Measurements from ENCODE around the gene IL12A. TPM values are rescaled to one million over a fixed set of nuclear protein-coding genes. Genes with fewer than 3 reads are reported as not detected.

The IL12A gene
- total RNA-seq, 4 donors from 2014 or later, result 0.30 TPM; not detected in 3

DNA sequence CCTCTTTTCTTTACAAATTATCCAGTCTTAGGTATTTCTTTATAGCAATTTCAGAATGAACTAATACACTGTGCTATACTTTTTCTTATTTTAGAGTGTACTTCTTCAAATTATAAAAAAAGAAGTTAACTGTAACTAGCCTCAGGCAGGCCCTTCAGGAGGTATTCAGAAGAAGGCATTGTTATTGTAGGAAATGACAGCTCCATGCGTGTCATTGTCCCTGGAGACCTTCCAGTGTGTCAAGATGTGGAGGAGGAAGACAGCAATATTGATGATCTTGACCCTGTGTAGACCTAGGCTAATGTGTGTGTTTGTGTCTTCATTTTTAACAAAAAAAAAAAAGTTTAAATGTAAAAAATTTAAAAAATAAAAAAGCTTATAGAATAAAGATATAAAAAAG is 55.5 kb downstream of the IL12A start:
- WGBS, result 36% methylated on average over 1 of the region's 1 CpG
- no peak overlapping the region for H3K4me3 ChIP-seq
- no peak for DNase-seq (ENCODE audit: low spot score in 2 of 2)
- no peaks in the 10 kb centered on the region for H3K9me3 ChIP-seq
- H3K36me3 ChIP-seq, result no peaks in the 10 kb centered on the region
- TF ChIP-seq EP300 (IDR thresholded peaks at IDR 0.05), result no peak
- no peak for TF ChIP-seq POLR2AphosphoS5 (IDR thresholded peaks at IDR 0.05)
- TF ChIP-seq, protein P1, sequence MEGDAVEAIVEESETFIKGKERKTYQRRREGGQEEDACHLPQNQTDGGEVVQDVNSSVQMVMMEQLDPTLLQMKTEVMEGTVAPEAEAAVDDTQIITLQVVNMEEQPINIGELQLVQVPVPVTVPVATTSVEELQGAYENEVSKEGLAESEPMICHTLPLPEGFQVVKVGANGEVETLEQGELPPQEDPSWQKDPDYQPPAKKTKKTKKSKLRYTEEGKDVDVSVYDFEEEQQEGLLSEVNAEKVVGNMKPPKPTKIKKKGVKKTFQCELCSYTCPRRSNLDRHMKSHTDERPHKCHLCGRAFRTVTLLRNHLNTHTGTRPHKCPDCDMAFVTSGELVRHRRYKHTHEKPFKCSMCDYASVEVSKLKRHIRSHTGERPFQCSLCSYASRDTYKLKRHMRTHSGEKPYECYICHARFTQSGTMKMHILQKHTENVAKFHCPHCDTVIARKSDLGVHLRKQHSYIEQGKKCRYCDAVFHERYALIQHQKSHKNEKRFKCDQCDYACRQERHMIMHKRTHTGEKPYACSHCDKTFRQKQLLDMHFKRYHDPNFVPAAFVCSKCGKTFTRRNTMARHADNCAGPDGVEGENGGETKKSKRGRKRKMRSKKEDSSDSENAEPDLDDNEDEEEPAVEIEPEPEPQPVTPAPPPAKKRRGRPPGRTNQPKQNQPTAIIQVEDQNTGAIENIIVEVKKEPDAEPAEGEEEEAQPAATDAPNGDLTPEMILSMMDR (IDR thresholded peaks at IDR 0.05), result no peak
- TF ChIP-seq POLR2A (IDR thresholded peaks at IDR 0.05), result no peak
- peaks cover 2% of the 10 kb centered on the region for H3K4me1 ChIP-seq
- H3K27me3 ChIP-seq, result peaks cover 25% of the 10 kb centered on the region
- H3K27ac ChIP-seq, result no peak overlapping the region

Other genes with a start within 250 kb of the IL12A start
- gene SCHIP1, start 149.0 kb upstream of the IL12A start, total RNA-seq, result 1 to 10 TPM in 1 of 4 donors, under 1 TPM in 2, not detected in 1; 0.39 to 6.0 (median 0.57) TPM
- under 1 TPM in 2 of 4 donors, not detected in 2; 0.72 to 0.91 TPM for gene C3orf80, start 236.6 kb downstream of the IL12A start, total RNA-seq

Measured in suprapubic skin (tissue), 4 donors.